Measurements from ENCODE around the gene FRY.

GRCh38 chr13:32243695-32244094, 212.1 kb downstream of the FRY start:
- TF ChIP-seq CTCF (conservative IDR thresholded peaks at IDR 0.05; ENCODE audit: low read depth, low read length) (no peak), EZH2 (IDR thresholded peaks at IDR 0.05; ENCODE audit: low read length, unreplicated experiment) (no peak)

All from PC-3 (cell line).